Neural cell (in vitro differentiated cells): ENCODE data around the gene WDR5.

Source experiments
- EZH2 ChIP-seq: fragments of 200-600, 300-800 bp; shearing (Covaris generic), sonication (generic); IDR thresholded peaks from 2 replicates; pipeline ENCODE4 v1.6.1; 2014; ENCODE audit warnings: antibody characterized with exemption, low read length, borderline replicate concordance, mild to moderate bottlenecking; ENCODE audit not compliant: insufficient read depth, poor library complexity, severe bottlenecking
- POLR2AphosphoS5 ChIP-seq: IDR thresholded peaks from 2 replicates; pipeline ENCODE4 v1.6.1; 2012
- RAD21 ChIP-seq: fragments of 450-650 bp; conservative IDR thresholded peaks from 2 replicates; pipeline ENCODE4 v1.6.1; 2014; ENCODE audit warnings: antibody characterized with exemption, mild to moderate bottlenecking, moderate library complexity
- SMC3 ChIP-seq: fragments of 450-650 bp; conservative IDR thresholded peaks from 2 replicates; pipeline ENCODE4 v1.6.1; 2014; ENCODE audit warnings: antibody characterized with exemption, mild to moderate bottlenecking, moderate library complexity; ENCODE audit not compliant: poor library complexity
- TF ChIP-seq, protein P1 (sequence below): fragments of 450-650 bp; IDR thresholded peaks from 2 replicates; pipeline ENCODE4 v1.5.1; 2014; ENCODE audit warnings: antibody characterized with exemption, mild to moderate bottlenecking, moderate library complexity; ENCODE audit not compliant: poor library complexity, severe bottlenecking
- TF ChIP-seq, protein P2 (sequence below): IDR thresholded peaks from 2 replicates; pipeline ENCODE4 v1.6.1; 2012; ENCODE audit warnings: borderline replicate concordance

DNA sequence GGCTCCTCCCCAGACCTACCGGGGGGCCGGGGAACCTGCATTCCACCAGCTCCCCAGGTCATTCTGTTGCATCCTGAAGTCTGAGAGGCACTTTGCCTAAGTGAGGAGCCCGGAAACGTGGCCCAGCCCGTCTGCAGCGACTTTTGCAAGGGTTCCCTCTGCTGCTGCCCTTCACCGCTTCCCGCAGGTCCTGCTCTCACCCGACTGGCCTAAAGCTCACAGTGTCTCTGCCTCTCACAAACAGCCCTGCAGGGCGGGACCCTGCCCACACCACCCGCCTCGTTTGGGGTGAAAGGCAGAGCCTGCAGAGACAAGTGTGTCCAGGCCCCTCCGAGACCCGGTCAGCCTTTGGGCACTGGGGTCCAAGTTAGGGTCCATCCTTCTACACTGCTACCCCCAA, 9.5 kb upstream of the WDR5 start:
- TF ChIP-seq, protein P1, sequence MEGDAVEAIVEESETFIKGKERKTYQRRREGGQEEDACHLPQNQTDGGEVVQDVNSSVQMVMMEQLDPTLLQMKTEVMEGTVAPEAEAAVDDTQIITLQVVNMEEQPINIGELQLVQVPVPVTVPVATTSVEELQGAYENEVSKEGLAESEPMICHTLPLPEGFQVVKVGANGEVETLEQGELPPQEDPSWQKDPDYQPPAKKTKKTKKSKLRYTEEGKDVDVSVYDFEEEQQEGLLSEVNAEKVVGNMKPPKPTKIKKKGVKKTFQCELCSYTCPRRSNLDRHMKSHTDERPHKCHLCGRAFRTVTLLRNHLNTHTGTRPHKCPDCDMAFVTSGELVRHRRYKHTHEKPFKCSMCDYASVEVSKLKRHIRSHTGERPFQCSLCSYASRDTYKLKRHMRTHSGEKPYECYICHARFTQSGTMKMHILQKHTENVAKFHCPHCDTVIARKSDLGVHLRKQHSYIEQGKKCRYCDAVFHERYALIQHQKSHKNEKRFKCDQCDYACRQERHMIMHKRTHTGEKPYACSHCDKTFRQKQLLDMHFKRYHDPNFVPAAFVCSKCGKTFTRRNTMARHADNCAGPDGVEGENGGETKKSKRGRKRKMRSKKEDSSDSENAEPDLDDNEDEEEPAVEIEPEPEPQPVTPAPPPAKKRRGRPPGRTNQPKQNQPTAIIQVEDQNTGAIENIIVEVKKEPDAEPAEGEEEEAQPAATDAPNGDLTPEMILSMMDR: no peak
- TF ChIP-seq SMC3: no peak
- no peak for TF ChIP-seq POLR2AphosphoS5
- TF ChIP-seq RAD21: no peak
- TF ChIP-seq, protein P2, sequence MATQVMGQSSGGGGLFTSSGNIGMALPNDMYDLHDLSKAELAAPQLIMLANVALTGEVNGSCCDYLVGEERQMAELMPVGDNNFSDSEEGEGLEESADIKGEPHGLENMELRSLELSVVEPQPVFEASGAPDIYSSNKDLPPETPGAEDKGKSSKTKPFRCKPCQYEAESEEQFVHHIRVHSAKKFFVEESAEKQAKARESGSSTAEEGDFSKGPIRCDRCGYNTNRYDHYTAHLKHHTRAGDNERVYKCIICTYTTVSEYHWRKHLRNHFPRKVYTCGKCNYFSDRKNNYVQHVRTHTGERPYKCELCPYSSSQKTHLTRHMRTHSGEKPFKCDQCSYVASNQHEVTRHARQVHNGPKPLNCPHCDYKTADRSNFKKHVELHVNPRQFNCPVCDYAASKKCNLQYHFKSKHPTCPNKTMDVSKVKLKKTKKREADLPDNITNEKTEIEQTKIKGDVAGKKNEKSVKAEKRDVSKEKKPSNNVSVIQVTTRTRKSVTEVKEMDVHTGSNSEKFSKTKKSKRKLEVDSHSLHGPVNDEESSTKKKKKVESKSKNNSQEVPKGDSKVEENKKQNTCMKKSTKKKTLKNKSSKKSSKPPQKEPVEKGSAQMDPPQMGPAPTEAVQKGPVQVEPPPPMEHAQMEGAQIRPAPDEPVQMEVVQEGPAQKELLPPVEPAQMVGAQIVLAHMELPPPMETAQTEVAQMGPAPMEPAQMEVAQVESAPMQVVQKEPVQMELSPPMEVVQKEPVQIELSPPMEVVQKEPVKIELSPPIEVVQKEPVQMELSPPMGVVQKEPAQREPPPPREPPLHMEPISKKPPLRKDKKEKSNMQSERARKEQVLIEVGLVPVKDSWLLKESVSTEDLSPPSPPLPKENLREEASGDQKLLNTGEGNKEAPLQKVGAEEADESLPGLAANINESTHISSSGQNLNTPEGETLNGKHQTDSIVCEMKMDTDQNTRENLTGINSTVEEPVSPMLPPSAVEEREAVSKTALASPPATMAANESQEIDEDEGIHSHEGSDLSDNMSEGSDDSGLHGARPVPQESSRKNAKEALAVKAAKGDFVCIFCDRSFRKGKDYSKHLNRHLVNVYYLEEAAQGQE: no peak
- TF ChIP-seq EZH2: no peak
